ENCODE results near the gene KRT74. TPM values are rescaled to one million over a fixed set of nuclear protein-coding genes. Genes with fewer than 3 reads are reported as not detected.

Gene KRT74
- total RNA-seq, 1 donor from 2014 or later: not detected

GRCh38 chr12:52581481-52581880, 7.8 kb upstream of the KRT74 start:
- H3K4me1 Mint-ChIP-seq (ENCODE audit: low read depth): no peaks in the 10 kb centered on the region
- H3K27me3 Mint-ChIP-seq: peaks cover 46% of the 10 kb centered on the region
- no peak overlapping the region for H3K27ac Mint-ChIP-seq
- H3K36me3 Mint-ChIP-seq (ENCODE audit: insufficient read depth): no peaks in the 10 kb centered on the region
- H3K4me3 Mint-ChIP-seq (ENCODE audit: low read depth): no peak overlapping the region
- no peak for DNase-seq (ENCODE audit: low spot score, unreplicated experiment)
- TF ChIP-seq CTCF (IDR thresholded peaks at IDR 0.05; ENCODE audit: unreplicated experiment): no peak
- H3K9me3 Mint-ChIP-seq (ENCODE audit: low read depth): no peaks in the 10 kb centered on the region

GRCh38 chr12:52581066-52581465, 7.4 kb upstream of the KRT74 start:
- TF ChIP-seq CTCF (IDR thresholded peaks at IDR 0.05; ENCODE audit: unreplicated experiment): no peak
- Mint-ChIP-seq H3K4me1 (ENCODE audit: low read depth) (no peaks in the 10 kb centered on the region), H3K9me3 (ENCODE audit: low read depth) (no peaks in the 10 kb centered on the region), H3K36me3 (ENCODE audit: insufficient read depth) (no peaks in the 10 kb centered on the region), H3K4me3 (ENCODE audit: low read depth) (no peak overlapping the region), H3K27ac (no peak overlapping the region), H3K27me3 (peaks cover 44% of the 10 kb centered on the region)
- DNase-seq (ENCODE audit: low spot score, unreplicated experiment): no peak

GRCh38 chr12:52580496-52580895, 6.9 kb upstream of the KRT74 start:
- DNase-seq (ENCODE audit: low spot score, unreplicated experiment): no peak
- no peaks in the 10 kb centered on the region for H3K36me3 Mint-ChIP-seq (ENCODE audit: insufficient read depth)
- H3K9me3 Mint-ChIP-seq (ENCODE audit: low read depth): no peaks in the 10 kb centered on the region
- no peaks in the 10 kb centered on the region for H3K4me1 Mint-ChIP-seq (ENCODE audit: low read depth)
- TF ChIP-seq CTCF (IDR thresholded peaks at IDR 0.05; ENCODE audit: unreplicated experiment): no peak
- no peak overlapping the region for H3K27ac Mint-ChIP-seq
- peaks cover 45% of the 10 kb centered on the region for H3K27me3 Mint-ChIP-seq
- no peak overlapping the region for H3K4me3 Mint-ChIP-seq (ENCODE audit: low read depth)

- Mint-ChIP-seq H3K9me3 (ENCODE audit: low read depth) (no peaks in the 10 kb centered on the region), H3K27me3 (peaks cover 41% of the 10 kb centered on the region), H3K4me1 (ENCODE audit: low read depth) (no peaks in the 10 kb centered on the region), H3K4me3 (ENCODE audit: low read depth) (no peak overlapping the region), H3K36me3 (ENCODE audit: insufficient read depth) (no peaks in the 10 kb centered on the region), H3K27ac (no peak overlapping the region)
- TF ChIP-seq CTCF (IDR thresholded peaks at IDR 0.05; ENCODE audit: unreplicated experiment): no peak
- no peak for DNase-seq (ENCODE audit: low spot score, unreplicated experiment)
These were observed 6.1 kb upstream of the KRT74 start for GRCh38 chr12:52579468-52580465.

- DNase-seq (ENCODE audit: low spot score, unreplicated experiment): no peak
- H3K4me3 Mint-ChIP-seq (ENCODE audit: low read depth): no peak overlapping the region
- no peak for TF ChIP-seq CTCF (IDR thresholded peaks at IDR 0.05; ENCODE audit: unreplicated experiment)
- no peaks in the 10 kb centered on the region for H3K9me3 Mint-ChIP-seq (ENCODE audit: low read depth)
- no peak overlapping the region for H3K27ac Mint-ChIP-seq
- H3K36me3 Mint-ChIP-seq (ENCODE audit: insufficient read depth): no peaks in the 10 kb centered on the region
- no peaks in the 10 kb centered on the region for H3K4me1 Mint-ChIP-seq (ENCODE audit: low read depth)
- peaks cover 44% of the 10 kb centered on the region for H3K27me3 Mint-ChIP-seq
These were observed 4.8 kb upstream of the KRT74 start for GRCh38 chr12:52578469-52578868.

All from progenitor cell of endocrine pancreas (in vitro differentiated cells).